Cerebellar nuclear complex (tissue), 1 donor: ENCODE data around the gene ENTPD6.
A peak's percentile ranks its signal among the peaks of the same experiment; 100 is the strongest.
"Not testable (repeated sequence)": the region's sequence is repeated elsewhere in the genome, so short reads cannot be mapped to it uniquely, and the experiment has no call there.

ENCODE experiments used
- DNase-seq, 2 experiments: peaks; one replicate each; lab custom pipeline; 2025; lab: John Stamatoyannopoulos, UW

The ENTPD6 gene

GRCh38 chr20:25223765-25224720, 28.5 kb downstream of the ENTPD6 start:
- DNase-seq: no peak

DNA sequence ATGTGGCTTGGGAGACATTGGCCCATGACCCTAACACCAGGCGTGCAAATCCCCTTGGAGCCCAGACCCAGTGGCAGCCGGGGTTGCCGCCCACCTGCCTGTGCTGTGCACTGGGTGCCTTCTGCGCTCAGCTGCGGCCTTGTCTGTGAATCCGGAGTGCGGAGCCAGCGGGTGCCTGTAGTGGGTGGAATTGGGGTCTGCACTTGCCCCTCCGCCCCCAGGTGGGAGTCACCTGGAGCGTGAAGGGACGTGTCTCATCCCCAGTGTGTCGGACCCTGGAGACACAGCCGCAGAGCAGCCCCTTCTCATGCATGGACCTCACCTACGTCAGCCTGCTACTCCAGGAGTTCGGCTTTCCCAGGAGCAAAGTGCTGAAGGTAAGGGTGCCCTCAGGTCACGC, 29.4 kb downstream of the ENTPD6 start:
- no peak for DNase-seq

- no peak for DNase-seq
Observed at GRCh38 chr20:25225642-25226432, 30.3 kb downstream of the ENTPD6 start.

- DNase-seq: peak in 1 of 2 experiments; percentile 60
Observed at GRCh38 chr20:25226433-25227316, 31.2 kb downstream of the ENTPD6 start.

DNA sequence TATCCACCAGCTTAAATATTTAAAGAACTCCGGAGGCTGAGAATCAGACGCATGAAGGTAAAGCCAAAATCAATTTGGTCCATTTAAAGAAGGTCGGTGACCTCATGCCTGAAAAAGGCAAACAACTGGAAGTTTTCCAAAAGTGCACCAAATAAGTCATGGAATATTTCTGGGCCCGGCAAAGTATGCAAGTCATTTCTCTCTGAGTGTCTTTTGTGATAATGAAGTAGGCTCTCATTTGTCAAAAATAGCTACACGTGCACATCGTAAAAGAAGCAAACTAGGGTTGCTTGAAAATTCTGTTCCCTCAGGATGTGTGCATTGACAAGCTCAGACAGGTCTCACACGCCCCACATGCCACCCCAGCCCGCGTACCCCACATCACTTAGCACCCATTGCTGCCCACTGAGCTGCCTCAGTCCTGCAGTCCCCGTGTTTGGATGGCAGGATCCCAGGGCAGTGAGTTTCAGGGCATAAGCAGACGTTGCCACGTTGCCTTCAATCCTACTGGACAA, 31.9 kb downstream of the ENTPD6 start:
- peak in 1 of 2 experiments; percentile 53 for DNase-seq

DNA sequence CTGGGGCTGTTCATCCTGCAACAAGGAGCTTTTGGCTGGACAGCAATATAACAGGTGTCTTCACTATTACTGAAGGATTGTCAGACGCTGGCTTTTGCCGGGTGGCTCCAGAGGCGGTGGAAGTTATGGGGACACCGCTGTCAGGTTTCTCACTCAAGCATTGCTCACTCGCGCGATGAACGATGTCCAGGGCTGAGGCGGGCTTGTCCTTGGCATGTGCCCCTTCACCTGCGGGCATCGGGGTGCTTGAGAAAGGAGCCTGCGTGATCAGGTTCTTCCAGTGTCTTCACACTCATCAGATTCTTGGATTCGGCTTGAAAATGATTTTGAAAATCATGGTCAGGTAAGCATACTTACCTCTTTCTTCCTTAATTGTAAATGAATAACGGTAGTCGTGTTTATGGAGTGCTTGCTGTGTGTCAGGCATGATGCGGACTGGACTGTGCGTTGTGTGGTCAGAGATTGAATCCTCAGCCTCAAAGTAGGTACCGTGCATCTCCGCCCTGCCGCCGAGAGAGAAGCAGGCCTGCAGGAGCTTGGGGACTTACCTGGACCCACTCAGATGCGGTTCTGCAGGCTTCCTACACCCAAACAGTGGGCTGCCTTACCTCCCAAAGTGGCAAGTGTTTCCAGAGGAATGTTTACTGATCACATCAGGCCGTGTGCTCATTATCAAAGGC, 34.1 kb downstream of the ENTPD6 start:
- no peak for DNase-seq

DNA sequence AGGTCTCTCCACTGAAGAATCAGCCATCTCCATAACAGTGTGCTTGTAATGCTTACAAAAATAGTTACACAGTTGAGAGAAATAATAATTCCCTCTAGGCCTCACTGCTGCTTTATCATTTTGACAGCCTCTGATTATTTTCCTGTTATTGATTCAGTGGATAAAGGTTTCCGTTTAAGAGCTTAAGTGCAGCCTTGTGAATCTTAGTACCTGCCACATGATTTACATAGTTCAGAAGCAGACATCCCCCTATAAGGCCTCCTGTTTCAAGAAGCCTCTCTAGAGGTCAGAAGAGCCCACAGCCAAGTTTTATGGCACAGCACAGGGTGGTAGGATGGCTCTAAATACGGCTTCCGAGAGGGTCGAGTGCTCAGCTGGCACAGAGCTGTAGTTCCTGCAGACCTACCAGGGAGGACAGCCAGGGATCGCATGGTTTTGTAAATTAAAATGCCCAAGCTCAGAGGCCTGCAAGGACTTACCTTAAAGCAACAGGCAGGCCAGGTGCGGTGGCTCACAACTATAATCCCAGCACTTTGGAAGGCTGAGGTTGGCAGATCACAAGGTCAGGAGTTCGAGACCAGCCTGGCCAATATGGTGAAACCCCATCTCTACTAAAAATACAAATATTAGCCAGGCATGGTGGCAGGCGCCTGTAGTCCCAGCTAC, 34.8 kb downstream of the ENTPD6 start:
- no peak for DNase-seq

DNA sequence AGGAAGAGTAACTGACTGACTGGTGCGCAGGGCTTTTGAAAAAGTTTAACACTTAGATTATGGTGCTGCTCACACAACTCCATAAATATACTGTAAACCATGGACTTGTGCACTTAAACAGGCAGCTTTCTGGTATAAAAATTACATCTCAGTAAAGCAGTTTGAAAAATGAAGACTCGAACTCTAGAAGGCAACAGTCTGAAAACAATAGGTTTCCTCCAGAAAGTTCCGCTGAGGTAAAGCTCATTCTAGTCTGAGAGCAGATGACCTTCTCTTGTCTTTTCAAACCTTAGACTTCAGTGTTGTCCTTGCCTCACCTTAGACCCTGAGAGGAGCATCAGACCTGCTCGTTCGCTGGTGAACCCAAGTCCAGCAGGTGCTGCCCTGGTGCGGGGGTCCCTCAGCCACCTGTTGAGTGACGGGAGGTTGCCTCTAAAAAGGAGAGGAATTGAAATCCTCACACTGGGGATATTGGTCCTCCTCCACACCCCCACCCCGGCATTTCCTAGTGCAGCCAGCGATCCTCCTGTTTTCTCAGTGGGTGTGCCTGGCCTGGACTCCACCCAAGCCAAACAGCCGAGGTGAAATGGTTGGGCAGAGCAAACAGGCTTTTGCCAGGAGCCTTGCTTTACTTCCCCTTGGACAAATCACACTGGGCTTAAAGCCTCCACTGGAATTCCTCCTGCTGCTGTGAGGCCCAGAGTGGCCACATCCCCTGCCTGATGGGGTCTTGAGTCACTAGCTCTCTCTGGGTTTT, 37.7 kb downstream of the ENTPD6 start:
- no peak for DNase-seq

- DNase-seq: not testable (repeated sequence)
Observed at GRCh38 chr20:25234009-25234849, 38.7 kb downstream of the ENTPD6 start.

DNA sequence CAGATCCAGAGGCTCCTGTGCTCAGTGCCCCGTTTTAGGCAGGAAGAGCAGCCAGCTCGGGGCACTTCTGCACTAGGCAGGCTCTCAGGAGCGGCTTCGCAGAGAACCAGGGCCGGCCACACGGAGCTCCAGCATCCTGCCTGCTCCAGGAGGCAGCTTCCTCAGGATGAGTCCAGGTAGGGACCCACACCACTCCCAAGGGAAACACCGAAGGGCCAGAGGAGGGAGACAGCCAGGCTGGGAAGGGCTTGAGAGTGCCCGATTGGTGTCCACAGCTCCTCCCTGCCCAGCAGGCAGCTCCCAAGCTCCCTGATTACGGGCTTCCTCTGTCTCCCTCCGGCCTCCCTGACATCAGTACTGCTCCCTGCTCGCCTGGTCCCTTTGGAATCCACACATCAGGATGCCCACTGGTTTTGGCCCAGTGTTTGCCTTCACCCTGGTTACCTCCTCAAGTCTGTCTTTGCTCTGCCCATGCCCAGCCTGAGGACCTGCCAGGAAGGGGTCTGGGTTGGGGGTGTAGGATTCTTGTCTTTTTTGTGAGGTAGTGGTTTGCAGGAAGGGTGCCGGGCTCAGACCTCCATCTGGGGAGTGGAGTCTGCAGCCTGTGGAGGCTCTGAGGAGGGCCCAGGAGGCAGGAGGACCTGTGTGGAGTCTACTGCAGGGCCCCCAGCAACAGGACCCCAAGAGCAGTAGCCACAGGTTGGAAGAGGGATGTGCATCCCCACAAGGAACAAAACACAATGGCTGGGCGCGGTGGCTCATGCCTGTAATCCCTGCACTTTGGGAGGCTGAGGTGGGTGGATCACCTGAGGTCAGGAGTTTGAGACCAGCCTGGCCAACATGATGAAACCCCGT, 41.2 kb downstream of the ENTPD6 start:
- DNase-seq: no peak

DNA sequence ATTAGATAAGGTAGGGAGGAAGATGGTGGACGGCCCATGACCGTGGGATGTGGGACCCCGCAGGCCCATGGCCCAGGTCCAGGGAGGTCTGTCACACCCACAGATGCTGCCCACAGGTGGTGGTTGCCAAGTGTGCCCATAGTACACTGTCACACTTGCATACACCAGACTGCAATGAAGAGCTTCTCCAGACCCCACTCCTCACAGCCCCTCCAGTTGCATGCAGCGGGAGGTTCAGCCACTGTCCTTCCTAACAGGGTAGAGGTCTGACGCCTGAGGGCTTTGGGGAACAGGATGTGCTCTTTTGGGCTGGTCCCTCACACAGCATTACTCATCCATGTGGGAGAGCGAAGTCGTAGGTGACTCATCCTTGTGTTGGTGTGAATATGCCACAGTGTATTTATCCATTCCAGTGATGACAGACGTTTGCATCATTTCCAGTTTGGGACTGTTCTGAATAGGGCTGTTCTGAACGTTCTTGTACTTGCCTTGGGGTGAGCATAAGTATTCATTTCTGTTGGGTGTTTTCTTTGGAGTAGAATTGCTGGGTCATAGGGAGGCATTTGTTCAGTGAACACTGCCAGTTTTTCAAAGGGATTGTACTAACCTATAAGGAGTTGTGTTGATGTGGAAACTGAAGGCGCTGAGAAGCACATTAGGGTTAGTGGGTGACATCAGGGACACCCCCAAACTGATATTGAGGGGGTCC, 42.3 kb downstream of the ENTPD6 start:
- DNase-seq: no peak

DNA sequence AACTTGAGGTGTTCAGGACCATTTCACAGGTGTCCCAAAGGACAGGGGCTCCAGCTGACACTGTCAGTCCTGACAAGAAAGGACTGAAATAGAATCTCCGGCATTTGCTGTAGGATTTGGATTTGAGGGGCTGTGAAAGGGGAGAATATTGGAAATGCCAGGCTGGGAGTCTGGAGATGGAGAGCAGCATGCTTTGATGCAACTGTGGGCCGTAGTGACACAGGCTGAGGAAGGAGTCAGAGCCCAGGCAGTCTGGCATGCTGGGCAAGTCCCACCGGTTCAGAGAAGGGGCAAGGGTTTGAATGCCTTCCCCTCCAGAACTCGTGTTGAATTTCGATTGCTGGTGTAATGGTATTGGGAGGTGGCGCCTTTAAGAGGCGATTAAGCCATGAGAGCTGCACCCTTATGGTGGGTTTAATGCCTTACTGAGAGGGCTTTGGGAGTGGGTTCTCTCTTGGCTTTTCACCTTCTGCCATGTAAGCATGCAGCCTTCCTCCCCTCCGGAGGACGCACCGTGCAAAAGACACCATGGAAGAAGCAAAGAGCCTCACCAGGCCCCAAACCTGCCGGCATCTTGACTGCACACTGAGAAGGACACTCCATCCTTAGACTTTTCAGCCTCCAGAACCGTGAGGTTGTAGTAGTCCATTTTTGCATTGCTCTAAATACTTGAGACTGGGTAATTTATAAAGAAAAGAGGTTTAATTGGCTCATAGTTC, 43.0 kb downstream of the ENTPD6 start:
- DNase-seq: no peak

DNA sequence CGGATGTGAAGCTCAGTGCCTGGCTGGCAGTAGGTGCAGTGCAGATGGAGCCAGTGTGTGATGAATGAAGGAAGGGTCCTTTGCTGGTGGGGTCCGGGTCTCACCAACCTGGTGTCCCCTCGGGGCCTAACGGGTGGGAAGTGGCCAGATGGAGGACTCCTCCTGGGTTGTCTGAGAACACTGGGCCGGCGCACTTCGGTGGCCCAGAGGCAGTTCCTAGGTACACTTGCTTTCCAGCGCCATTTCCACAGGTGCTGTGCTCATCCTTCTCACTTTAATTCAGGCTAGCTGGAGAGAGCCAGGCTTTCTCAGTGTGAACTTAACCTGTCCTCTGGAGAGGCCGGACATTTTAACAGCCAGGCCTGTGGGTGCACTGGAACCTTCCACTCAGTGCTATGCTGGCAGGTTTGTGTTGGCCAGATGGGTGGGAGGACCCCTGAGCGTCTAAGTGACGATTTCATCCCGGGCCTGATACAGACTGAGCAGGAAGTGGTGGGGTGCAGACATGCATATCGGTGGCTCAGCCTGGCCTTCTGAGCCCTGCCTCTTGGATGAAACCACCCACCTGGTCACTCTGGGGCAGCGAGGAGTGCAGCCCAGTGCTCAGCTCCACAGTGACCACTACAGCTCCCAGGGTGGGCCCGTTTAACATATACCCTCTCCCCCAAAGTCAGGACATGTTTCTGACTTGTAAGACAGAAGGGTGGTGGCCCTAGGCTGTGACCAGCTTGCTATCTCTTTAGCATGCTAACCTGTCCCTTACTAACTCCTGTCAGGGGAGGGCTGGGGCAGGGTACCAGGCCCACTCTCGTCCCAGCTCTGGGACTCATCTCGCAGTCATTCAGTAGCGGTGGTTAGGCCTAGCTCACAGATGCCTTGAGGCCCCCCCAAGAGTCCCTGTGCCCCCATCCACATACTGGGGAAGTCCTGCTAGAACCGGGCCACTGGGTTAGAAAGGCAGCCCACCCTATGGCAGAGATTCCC, 44.2 kb downstream of the ENTPD6 start:
- no peak for DNase-seq

- not testable (repeated sequence) for DNase-seq
Observed at GRCh38 chr20:25240851-25241658, 45.5 kb downstream of the ENTPD6 start.

DNA sequence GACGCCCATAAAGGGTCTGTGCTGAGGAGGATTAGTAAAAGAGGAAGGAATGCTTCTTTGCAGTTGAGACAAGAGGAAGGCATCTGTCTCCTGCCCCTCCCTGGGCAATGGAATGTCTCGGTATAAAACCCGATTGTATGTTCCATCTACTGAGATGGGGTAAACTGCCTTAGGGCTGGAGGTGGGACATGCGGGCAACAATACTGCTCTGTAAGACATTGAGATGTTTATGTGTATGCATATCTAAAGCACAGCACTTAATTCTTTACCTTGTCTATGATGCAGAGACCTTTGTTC, 46.1 kb downstream of the ENTPD6 start:
- not testable (repeated sequence) for DNase-seq
